G401 (cell line): Measurements from ENCODE around the gene RET. TPM values are rescaled to one million over a fixed set of nuclear protein-coding genes. Genes with fewer than 3 reads are reported as not detected.
"Not testable (repeated sequence)": the region's sequence is repeated elsewhere in the genome, so short reads cannot be mapped to it uniquely, and the experiment has no call there.

Experiments used
- DNase-seq: peaks from one replicate; pipeline ENCODE4 v3.0.0-alpha.2; 2015; ENCODE audit warnings: low spot score
- in situ Hi-C: cut with HindIII; loops from 2 replicates; pipeline ENCODE4 v1.10.0; 2016; ENCODE audit warnings: low sequenced_read_pairs, mixed read lengths
- total RNA-seq: library from RNA; depleted of rRNA; stranded (reverse); fragments of >200 nt; shearing (Covaris generic); gene quantifications from 2 replicates; pipeline ENCODE4 v1.2.3, GENCODE V29; 2014

RET gene
- total RNA-seq, 1 experiment from 2014 or later: 0.03 TPM

DNA sequence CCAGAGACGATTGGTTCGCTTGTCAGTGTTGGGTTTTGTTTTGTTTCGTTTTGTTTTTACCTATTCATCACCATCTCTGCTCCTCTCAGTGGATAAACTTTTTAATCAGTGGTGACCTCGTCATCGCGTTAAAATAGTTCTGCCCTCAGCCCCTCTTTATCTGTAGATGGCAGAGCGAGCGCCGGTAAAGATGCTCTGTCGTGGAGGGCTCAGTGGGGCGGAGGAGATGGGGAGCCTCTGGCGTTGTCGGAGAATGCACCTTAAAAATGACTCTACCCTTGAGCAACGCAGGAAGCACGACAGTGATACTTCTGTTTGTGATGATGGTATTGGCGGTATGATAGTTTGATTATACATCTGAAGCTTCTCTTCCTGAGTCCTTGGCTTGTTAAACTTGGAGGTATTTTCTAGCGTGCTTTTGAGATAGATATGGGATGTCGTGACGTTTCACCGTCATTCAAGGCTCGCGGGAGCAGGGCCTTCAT is 61.9 kb downstream of the RET start:
- peak; percentile 56 for DNase-seq
- in situ Hi-C loops: no loop called here

- DNase-seq: no peak
- in situ Hi-C loops: no loop called here
Observed at GRCh38 chr10:43141421-43141820, 64.6 kb downstream of the RET start.

DNA sequence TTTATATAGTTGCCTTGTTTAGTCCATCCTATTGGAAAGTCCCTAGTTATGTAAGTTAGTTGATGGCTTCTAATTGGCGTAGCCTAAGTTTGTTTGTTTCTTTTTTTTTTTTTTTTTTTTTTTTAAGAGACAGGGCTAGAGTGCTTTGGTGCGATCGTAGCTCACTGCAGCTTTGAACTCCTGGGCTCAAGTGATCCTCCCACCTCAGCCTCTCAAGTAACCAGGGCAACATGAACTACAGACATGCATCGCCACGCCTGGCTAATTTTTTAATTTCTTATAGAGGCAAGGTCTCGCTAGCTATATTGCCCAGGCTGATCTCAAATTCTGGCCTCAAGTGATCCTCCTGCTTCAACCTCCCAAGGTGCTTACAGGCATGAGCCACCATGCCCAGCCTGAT is 68.4 kb downstream of the RET start:
- in situ Hi-C loops: no loop called here
- DNase-seq: no peak

DNA sequence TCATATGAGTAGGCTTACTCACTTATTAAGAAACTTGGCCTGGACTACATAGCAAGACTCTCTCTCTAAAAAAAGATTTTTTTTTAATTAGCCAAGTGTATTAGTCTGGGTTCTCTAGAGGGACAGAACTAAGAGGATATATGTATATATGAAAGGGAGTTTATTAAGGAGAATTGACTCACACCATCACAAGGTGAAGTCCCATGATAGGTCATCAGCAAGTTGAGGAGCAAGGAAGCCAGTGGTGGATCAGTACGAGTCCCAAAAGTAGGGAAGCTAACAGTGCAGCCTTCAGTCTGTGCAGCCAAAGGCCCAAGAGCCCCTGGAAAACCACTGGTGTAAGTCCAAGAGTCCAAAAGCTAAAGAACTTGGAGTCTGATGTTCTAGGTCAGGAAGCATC is 69.1 kb downstream of the RET start:
- in situ Hi-C loops, DNase-seq: not testable (repeated sequence)

DNA sequence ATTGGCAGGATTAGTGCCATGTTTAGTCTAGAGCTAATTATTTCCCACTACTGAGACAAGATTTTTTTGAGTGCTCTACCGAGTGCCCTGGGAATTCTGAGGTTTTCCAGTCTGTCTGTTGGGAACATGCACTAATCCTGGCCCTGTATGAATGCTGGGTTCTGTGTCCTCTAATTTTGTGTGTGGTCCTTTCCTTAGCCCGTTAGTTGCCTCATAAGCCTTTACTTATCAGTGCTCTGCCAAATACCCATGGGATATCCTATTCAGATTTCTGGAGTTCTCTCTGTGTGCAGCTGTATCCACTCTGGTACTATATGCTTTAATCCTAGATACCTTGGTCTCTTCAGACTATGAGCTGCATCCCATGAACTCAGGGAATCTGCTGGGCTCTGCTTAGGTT is 74.5 kb downstream of the RET start:
- DNase-seq: no peak
- in situ Hi-C loops: no loop called here

- DNase-seq: no peak
- in situ Hi-C loops: no loop called here
Observed at GRCh38 chr10:43153901-43154300, 77.0 kb downstream of the RET start.

GRCh38 chr10:43155221-43155620 is 78.4 kb downstream of the RET start:
- in situ Hi-C loops: no loop called here
- no peak for DNase-seq

DNA sequence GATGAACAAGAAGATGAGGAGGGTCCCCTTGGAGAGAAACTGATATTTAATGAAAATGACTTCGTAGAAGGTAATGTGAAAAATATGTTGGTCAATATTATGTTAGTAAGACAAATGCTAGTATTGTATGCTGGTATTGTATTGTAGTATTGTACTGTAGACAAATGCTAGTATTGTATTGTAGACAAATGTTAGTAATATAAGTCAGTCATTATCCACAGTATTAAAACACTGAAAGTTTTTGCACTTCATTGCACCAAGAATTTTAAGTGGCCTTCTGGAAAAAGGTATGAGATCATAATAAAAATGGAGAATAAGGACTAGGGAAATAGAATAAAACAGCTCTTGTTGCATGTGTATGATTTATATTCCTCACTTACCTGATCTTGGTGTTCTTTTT is 78.9 kb downstream of the RET start:
- in situ Hi-C loops: no loop called here
- DNase-seq: no peak

DNA sequence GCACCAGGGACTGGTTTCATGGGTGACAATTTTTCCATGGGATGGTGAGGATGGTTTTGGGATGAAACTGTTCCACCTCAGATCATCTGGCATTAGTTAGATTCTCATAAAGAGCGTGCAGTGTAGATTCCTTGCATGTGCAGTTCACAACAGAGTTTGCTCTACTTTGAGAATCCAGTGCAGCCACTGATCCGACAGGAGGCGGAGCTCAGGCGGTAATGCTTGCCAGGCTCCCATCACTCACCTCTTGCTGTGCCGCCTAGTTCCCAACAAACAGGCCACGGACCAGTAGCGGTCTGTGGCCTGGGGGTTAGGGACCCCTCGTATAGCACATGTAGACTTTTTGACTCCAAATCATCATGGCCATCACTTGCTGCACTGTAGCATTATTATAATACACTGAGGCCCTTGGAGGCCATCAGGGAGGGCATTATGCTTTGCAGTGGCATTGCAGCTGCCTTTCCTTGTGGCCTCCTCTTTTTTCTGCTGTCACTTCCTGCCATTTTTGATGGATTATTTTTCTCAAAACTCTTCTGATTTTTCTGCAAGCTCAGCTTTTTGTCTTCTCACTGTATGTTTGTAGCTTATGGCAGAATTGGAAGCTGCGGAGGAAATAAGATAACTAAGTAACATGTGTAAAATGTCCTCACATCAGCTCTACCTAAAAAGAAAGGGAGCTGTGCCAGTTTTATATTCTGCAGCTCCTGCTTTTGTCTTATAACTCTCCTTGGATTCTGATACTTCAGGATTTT is 79.9 kb downstream of the RET start:
- in situ Hi-C loops: no loop called here
- DNase-seq: peak; percentile 48

GRCh38 chr10:43158636-43159035 is 81.8 kb downstream of the RET start:
- no peak for DNase-seq
- in situ Hi-C loops: no loop called here

DNA sequence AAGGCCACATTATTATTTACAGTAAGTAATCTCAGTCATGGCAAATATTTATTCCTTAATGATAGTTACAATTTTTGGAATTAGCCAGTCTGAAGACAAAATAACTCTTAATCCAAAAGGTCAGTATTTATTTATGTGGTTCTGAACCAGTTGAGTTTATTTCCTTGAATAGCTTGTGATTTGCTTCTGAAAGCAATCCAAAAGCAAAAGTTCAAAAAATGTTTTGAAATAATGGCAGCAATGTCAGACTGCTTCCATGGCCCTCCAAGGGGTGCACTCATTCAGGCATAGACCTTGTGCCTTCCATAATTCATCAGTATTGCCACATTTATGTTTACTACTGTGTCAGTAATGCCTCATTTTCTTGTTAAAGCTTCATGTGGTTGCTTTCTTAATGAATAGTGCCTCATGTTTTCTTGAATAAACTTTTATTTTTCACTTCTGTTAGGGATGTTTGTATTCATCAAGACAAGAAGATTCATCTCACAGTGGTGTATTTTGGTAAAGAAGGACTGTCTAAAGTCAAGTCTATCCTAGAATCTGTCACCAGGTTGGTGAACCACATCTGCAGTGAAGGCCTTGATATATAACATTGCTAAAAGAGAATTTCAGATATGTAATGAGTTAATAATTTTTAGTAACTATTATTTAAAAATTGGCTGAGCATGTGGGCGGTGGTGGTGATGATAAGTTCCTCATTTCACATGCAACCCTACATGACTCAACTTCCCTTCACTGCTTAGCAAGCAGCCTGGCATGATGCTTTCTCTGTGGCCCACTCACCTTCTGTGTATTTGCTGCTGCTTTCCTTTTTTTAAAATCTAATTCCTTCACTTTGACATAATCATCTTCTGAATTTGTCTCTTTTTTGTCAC is 83.4 kb downstream of the RET start:
- DNase-seq: no peak
- in situ Hi-C loops: no loop called here

DNA sequence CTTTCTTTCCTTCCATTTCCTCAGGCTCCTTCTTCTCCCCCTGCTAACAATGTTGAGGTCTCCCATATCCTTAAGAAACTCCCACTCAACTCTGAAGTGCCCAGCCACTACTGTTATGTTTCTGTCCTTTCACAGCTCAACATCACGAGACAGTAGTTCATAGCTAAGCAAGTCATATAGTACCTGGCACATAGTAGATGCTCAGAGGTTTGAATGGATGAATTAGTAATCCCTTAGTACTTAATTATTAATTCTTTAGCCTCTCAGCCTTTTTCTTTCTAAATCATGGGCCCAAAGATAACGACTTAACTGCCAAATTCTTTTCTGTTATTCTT is 84.0 kb downstream of the RET start:
- DNase-seq: no peak
- in situ Hi-C loops: no loop called here

- in situ Hi-C loops: no loop called here
- DNase-seq: no peak
Observed at GRCh38 chr10:43162604-43163003, 85.7 kb downstream of the RET start.

DNA sequence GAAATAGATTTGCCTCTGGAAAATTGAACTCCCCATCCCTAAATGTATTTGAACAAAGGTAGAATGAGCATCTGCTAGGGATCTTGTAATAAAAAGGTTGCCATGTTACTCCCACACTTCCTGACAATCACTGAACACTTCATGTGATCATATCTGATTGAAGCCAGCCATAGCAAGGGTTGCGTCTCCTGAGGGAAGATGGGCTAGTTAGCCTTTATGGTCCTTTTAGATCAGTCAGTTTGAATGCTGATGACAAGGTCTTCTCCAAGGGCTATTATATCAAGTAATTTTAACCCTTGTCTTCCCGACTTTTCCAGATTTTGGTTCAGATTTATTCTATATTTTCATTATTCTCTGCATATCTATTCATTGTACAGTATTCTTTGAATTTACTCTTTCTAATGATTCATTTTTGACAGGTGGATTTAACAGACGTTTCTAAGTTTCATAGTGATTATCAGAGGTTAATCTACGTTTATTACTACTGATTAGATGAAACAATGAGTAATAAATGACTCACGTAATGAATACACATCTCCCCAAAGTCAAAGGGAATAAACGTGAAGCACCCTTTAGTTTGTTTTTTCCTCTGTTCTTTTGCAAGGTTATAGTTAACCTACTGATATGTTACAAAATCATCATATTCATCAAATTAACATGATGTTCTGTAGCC is 89.5 kb downstream of the RET start:
- in situ Hi-C loops: no loop called here
- no peak for DNase-seq

- no peak for DNase-seq
- in situ Hi-C loops: no loop called here
Observed at GRCh38 chr10:43166880-43167497, 90.1 kb downstream of the RET start.

GRCh38 chr10:43167498-43167889 is 90.6 kb downstream of the RET start:
- in situ Hi-C loops: no loop called here
- DNase-seq: no peak

- in situ Hi-C loops: no loop called here
- DNase-seq: no peak
Observed at GRCh38 chr10:43170491-43170890, 93.6 kb downstream of the RET start.

GRCh38 chr10:43172645-43173044 is 95.8 kb downstream of the RET start:
- in situ Hi-C loops: no loop called here
- no peak for DNase-seq

- in situ Hi-C loops: no loop called here
- DNase-seq: peak; percentile 13
Observed at GRCh38 chr10:43173120-43173519, 96.3 kb downstream of the RET start.

- no peak for DNase-seq
- in situ Hi-C loops: no loop called here
Observed at GRCh38 chr10:43174969-43175368, 98.1 kb downstream of the RET start.
